NT2/D1 (cell line): ENCODE measurements around the gene LIPH.
A peak's percentile ranks its signal among the peaks of the same experiment; 100 is the strongest.
"Not testable (repeated sequence)": the region's sequence is repeated elsewhere in the genome, so short reads cannot be mapped to it uniquely, and the experiment has no call there.

Source experiments
- DNase-seq: peaks from one replicate; pipeline ENCODE4 v3.0.0-alpha.2; 2011; ENCODE audit warnings: low read depth, low spot score
- H3K27me3 ChIP-seq: 2 replicates; pipeline ENCODE4 v1.6.0; 2011; ENCODE audit warnings: mild to moderate bottlenecking; ENCODE audit not compliant: insufficient read length, insufficient read depth
- H3K36me3 ChIP-seq: 2 replicates; pipeline ENCODE4 v1.6.1; 2011; ENCODE audit warnings: mild to moderate bottlenecking, low read length, mixed read lengths; ENCODE audit not compliant: insufficient read depth, insufficient read length
- H3K4me1 ChIP-seq: 2 replicates; pipeline ENCODE4 v1.5.1; 2011; ENCODE audit not compliant: insufficient read depth, insufficient read length
- H3K4me3 ChIP-seq: 2 replicates; pipeline ENCODE4 v1.5.1; 2011; ENCODE audit warnings: low read depth; ENCODE audit not compliant: insufficient read length
- H3K9ac ChIP-seq: 2 replicates; pipeline ENCODE4 v1.6.0; 2011; ENCODE audit warnings: low read depth; ENCODE audit not compliant: insufficient read length
- H3K9me3 ChIP-seq: 2 replicates; pipeline ENCODE4 v1.5.1; 2011; ENCODE audit warnings: mild to moderate bottlenecking, low read length; ENCODE audit not compliant: insufficient read depth
- SUZ12 ChIP-seq: IDR thresholded peaks from 2 replicates; pipeline ENCODE4 v1.6.1; 2011; ENCODE audit not compliant: insufficient read length, insufficient read depth; ENCODE audit errors: extremely low read depth
- YY1 ChIP-seq: IDR thresholded peaks from 2 replicates; pipeline ENCODE4 v1.6.1; 2011; ENCODE audit not compliant: insufficient read length, insufficient read depth
- ZNF274 ChIP-seq: IDR thresholded peaks from 2 replicates; pipeline ENCODE4 v1.6.1; 2011; ENCODE audit warnings: mild to moderate bottlenecking, low read depth, low read length

LIPH gene

GRCh38 chr3:185583925-185584324 is 31.5 kb upstream of the LIPH start:
- DNase-seq: peak; percentile 40
- Histone ChIP-seq H3K36me3 (no peaks in the 10 kb centered on the region), H3K4me3 (peak overlapping the region; percentile 90), H3K4me1 (peaks cover 3% of the 10 kb centered on the region), H3K9ac (peak overlapping the region; percentile 43), H3K9me3 (no peaks in the 10 kb centered on the region), H3K27me3 (no peaks in the 10 kb centered on the region)
- TF ChIP-seq SUZ12 (no peak), YY1 (no peak)

- Histone ChIP-seq H3K4me1 (peaks cover 3% of the 10 kb centered on the region), H3K4me3 (peak overlapping the region; percentile 90), H3K9ac (peak overlapping the region; percentile 87), H3K9me3 (no peaks in the 10 kb centered on the region), H3K36me3 (no peaks in the 10 kb centered on the region), H3K27me3 (no peaks in the 10 kb centered on the region)
- TF ChIP-seq SUZ12 (no peak), ZNF274 (no peak), YY1 (no peak)
- no peak for DNase-seq
Measured at GRCh38 chr3:185582871-185583270, 30.5 kb upstream of the LIPH start.

GRCh38 chr3:185582236-185582635 is 29.8 kb upstream of the LIPH start:
- peaks cover 3% of the 10 kb centered on the region for H3K4me1 ChIP-seq
- no peaks in the 10 kb centered on the region for H3K36me3 ChIP-seq
- peak; percentile 93 for DNase-seq

GRCh38 chr3:185575108-185575869 is 22.9 kb upstream of the LIPH start:
- not testable (repeated sequence) for H3K9ac ChIP-seq, H3K36me3 ChIP-seq, H3K27me3 ChIP-seq, H3K4me1 ChIP-seq, H3K4me3 ChIP-seq
- peaks cover 22% of the 10 kb centered on the region for H3K9me3 ChIP-seq
- peak; percentile 78 for DNase-seq

More at GRCh38 chr3:185582236-185582635, 29.8 kb upstream of the LIPH start:
- Histone ChIP-seq H3K9ac (peak overlapping the region; percentile 87), H3K9me3 (no peaks in the 10 kb centered on the region), H3K4me3 (peak overlapping the region; percentile 90), H3K27me3 (no peaks in the 10 kb centered on the region)
- no peak for TF ChIP-seq YY1
- TF ChIP-seq SUZ12: no peak
- TF ChIP-seq ZNF274: no peak

- TF ChIP-seq YY1: no peak
- DNase-seq: no peak
- H3K4me3 ChIP-seq: no peak overlapping the region
- H3K9ac ChIP-seq: no peak overlapping the region
- H3K36me3 ChIP-seq: no peaks in the 10 kb centered on the region
- H3K9me3 ChIP-seq: peaks cover 22% of the 10 kb centered on the region
- no peaks in the 10 kb centered on the region for H3K4me1 ChIP-seq
- no peaks in the 10 kb centered on the region for H3K27me3 ChIP-seq
Measured at GRCh38 chr3:185572183-185572582, 19.8 kb upstream of the LIPH start.

GRCh38 chr3:185561958-185562357 is 9.6 kb upstream of the LIPH start:
- peak overlapping the region; percentile 36 for H3K9ac ChIP-seq
- DNase-seq: no peak
- TF ChIP-seq YY1: no peak
- no peak for TF ChIP-seq SUZ12

GRCh38 chr3:185561374-185561943 is 9.1 kb upstream of the LIPH start:
- peak overlapping the region; percentile 57 for H3K9ac ChIP-seq
- TF ChIP-seq SUZ12: no peak
- no peak for TF ChIP-seq YY1
- no peak for TF ChIP-seq ZNF274

More at GRCh38 chr3:185561958-185562357, 9.6 kb upstream of the LIPH start:
- Histone ChIP-seq H3K36me3 (no peaks in the 10 kb centered on the region), H3K4me1 (peaks cover 14% of the 10 kb centered on the region), H3K4me3 (no peak overlapping the region), H3K9me3 (no peaks in the 10 kb centered on the region), H3K27me3 (peaks cover 4% of the 10 kb centered on the region)

GRCh38 chr3:185560676-185561075 is 8.3 kb upstream of the LIPH start:
- H3K4me1 ChIP-seq: peaks cover 14% of the 10 kb centered on the region
- no peak for TF ChIP-seq ZNF274
- TF ChIP-seq SUZ12: no peak
- TF ChIP-seq YY1: no peak
- no peaks in the 10 kb centered on the region for H3K9me3 ChIP-seq
- H3K36me3 ChIP-seq: no peaks in the 10 kb centered on the region
- no peak for DNase-seq
- H3K4me3 ChIP-seq: no peak overlapping the region
- no peak overlapping the region for H3K9ac ChIP-seq
- H3K27me3 ChIP-seq: peaks cover 4% of the 10 kb centered on the region

More at GRCh38 chr3:185561374-185561943, 9.1 kb upstream of the LIPH start:
- Histone ChIP-seq H3K36me3 (no peaks in the 10 kb centered on the region), H3K4me3 (no peak overlapping the region), H3K4me1 (peaks cover 14% of the 10 kb centered on the region), H3K27me3 (peaks cover 4% of the 10 kb centered on the region), H3K9me3 (no peaks in the 10 kb centered on the region)
- no peak for DNase-seq
